M059J (cell line): Measurements from ENCODE around the gene PRPSAP1. TPM values are rescaled to one million over a fixed set of nuclear protein-coding genes. Genes with fewer than 3 reads are reported as not detected.
"Not testable (repeated sequence)": the region's sequence is repeated elsewhere in the genome, so short reads cannot be mapped to it uniquely, and the experiment has no call there.

ENCODE experiments used
- DNase-seq: peaks from one replicate; pipeline ENCODE4 v3.0.0-alpha.2; 2012; ENCODE audit warnings: low read depth
- total RNA-seq: library from RNA; depleted of rRNA; stranded (reverse); fragments of >200 nt; shearing (Covaris generic); gene quantifications from 2 replicates; pipeline ENCODE4 v1.2.3, GENCODE V29; 2014

Gene PRPSAP1
- total RNA-seq, 1 experiment from 2014 or later, result 52.9 TPM

DNA sequence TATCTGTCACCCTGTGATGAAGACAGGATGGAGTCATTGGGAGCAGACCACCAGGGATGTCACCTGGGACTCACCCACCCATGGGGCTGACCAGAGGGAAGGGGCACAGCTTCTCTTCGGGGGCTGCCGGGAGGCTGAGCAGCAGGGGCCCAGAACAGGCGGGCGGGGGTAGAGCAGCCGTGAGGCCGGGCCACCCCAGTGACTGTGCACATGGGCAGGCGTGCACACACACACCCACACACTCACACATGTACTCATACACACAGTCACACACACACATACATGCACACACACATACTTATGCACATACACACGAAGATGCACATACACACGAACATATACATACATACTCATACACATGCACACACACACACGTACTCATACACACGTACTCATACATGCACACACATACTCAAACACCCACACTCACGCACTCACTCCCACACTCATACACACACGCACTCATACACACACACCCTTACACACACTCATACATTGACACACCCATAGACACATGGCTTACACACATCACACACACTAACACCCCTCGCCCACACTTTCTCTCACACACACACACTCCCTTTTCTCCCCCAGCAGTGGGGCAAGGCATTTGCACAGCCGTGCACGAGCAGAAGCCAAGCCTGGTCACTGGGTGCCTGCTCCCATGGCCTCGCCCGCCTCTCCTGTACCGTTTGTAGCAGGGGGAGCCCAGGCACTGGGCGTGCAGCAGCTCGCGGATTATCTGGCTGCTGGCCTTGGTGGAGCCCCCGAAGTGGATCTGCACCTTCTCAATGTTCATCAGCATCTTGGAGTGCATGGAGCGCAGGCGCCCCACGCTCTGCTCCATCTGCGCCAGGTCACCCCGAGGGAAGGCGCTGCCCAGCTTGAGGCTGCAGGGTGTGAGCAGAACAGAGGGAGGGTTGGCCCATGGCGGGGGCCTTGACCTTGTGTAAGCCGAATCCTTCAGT, 76.1 kb downstream of the PRPSAP1 start:
- DNase-seq, result no peak

DNA sequence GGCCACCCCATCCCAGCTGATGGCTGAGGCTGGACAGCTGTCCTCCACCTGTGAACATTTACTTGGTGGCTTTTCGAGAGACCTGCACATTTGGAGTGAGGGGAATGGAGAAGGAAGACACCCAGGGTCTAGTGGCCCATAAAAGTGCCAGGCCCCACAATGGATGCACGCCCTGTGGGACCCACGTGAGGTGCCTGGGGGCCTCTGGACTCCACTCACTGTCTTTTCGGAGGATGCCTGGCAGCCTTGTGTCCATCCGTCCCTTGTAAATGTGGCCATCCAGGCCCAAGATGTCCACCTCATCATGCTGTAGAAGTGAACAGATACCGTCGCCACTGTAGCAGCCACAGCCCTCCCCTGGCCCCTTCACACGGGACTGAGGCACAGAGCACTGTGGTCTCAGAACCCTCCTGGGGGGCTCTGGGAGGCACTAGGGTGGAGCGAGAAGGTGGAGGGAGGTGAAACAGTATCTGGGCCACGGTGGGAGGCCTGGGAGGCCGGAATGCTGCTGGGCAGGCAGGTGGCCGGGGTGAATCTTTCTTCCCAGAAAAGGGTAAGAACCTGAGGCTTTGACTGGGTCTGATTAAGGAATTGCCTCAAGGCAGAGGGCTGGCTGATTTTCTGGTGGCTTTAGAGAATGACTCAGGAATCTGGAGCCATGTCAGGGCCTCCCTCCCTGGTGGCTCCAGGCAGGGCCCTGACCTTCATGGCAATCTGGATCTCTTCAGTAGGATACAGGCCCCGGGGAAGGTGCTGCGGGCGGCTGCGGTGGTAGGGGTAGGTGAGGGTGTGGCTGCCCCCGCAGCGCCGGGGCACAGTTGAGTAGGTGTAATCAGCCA, 77.0 kb downstream of the PRPSAP1 start:
- DNase-seq, result peak; percentile 93

- no peak for DNase-seq
These were observed 77.7 kb downstream of the PRPSAP1 start for GRCh38 chr17:76276069-76276431.

GRCh38 chr17:76275382-76276068, 78.2 kb downstream of the PRPSAP1 start:
- no peak for DNase-seq

DNA sequence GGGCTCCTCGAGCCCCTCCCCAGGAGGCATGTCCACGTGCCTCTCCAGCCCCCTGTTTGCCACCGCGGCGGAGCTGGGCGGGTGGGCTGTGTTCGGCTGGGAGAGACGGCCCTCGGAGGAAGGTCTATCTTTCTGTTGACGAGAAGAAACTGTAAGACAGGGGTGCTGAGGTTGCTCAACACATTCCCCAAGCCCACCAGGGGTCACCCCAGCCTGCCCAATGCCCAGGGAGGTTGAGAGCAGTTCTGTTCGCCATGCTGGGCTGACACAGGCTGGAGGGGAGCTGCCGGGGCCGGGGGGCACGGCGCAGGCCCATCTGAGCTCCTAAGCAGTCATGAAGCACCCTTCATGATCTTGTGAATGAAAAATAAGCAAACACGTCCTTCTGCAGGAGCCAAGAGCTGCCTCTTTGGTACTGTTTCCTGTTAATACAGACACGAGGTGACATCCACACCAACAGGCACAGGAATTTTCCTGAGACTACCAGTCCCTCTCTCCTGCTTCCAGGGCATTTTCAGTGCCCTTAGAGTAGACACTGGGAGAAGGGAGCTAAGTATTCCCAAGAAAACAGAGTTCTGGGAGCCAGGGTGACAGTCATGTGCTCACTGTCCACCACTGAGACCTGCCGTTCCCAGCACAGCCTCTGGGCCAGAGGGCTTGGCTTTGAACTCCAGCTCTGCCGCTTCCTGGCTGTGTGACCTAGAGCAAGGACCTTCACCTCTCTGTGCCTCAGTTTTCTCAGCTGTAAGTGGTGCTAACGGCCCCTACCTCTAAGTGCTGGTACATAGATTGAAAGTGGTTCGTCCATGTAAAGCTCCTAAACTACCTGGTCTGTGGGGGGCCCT, 79.4 kb downstream of the PRPSAP1 start:
- no peak for DNase-seq

DNA sequence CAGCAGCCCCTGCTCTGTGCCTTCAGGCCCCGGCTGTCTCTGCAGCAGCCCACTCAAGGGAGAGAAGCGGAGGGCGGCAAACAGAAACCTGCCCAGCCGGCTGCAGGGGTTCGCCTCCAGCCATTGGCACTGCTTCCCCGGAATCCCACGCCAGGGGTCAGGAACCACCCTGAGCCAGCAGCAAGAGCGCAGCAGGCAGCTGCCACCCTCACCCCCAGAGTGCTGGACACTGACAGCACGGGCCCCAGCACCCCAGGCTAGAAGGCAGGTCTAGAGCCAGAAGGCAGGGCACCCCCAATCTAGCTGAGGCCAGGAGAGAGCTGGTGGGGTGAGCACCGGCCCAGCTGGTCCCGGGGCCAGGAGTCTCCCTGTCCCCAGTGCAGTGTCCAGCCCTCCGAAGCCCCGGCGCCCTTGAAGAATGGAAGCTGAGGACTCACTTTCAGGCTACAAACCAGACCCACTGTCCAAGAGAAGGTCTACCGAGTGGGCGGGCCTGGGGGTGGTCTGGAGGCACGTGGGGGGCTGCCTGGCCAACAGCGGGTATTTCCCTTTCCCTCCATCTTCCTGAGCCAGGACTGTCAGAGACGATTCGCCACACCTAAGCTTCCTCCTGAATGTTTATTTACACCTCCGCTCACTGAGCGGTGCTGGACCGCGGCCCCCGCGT, 80.1 kb downstream of the PRPSAP1 start:
- DNase-seq, result no peak

GRCh38 chr17:76272541-76273444, 80.9 kb downstream of the PRPSAP1 start:
- DNase-seq, result no peak

- DNase-seq, result no peak
These were observed 81.8 kb downstream of the PRPSAP1 start for GRCh38 chr17:76271669-76272540.

DNA sequence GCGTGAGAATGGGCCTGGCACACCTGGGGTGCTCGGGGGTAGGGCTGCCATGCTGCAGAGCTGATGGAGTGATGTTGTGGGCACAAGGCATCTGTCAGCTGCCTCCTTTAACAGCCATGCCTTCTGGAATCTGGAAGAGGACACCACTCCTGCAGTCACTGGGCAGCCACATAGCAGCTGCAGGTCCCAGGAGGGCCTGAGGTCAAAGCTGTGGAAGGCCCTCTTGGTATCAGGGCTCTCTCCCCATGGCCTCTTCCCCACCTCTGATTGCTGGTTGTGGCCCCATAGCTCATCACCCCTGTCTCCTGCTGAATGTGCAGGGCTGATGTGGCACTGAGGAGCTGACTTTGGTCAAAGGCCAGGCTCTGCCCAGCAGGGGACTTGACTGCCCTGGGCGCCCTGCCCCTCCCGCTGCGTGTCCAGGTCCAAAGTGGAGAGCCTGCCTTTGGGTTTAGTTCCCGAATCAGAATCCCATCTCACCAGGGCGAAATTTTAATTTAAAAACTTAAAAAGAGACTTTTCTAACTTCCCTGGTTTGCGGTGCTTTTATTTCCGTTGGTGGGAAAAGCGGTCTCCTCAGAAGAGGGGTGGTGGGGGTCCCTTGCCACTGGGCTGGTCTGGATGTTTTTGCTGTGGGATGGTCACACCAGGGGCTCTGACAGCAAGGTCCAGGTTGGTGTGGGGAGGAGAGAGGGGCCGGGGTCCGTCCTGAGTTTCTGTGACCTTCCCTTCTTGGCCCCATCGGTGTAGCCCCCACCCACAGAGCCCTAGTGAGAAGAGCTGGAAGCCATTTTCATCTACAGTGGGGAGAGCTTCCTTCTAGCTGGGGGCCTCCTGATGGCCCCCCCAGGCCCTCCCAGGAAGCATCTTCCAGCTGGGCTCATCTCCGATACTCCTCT, 82.7 kb downstream of the PRPSAP1 start:
- no peak for DNase-seq

- no peak for DNase-seq
These were observed 83.6 kb downstream of the PRPSAP1 start for GRCh38 chr17:76270127-76270592.

- no peak for DNase-seq
These were observed 84.4 kb downstream of the PRPSAP1 start for GRCh38 chr17:76268991-76269981.

GRCh38 chr17:76268015-76268749, 85.5 kb downstream of the PRPSAP1 start:
- DNase-seq, result no peak

DNA sequence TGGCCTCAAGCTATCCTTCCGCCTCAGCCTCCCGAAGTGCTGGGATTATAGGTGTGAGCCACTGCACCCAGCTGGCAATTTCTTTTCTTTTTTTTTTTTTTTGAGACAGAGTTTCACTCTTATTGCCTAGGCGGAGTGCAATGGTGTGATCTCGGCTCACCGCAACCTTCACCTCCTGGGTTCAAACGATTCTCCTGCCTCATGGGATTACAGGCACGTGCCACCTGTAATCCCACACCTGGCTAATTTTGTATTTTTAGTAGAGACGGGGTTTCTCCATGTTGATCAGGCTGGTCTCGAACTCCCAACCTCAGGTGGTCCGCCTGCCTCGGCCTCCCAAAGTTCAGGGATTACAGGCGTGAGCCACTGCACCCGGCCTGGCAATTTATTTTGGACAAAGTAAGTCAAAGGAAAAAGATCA, 86.1 kb downstream of the PRPSAP1 start:
- DNase-seq, result not testable (repeated sequence)

- DNase-seq, result no peak
These were observed 86.6 kb downstream of the PRPSAP1 start for GRCh38 chr17:76267051-76267576.
